Measurements from ENCODE around the gene POC1B.

DNA sequence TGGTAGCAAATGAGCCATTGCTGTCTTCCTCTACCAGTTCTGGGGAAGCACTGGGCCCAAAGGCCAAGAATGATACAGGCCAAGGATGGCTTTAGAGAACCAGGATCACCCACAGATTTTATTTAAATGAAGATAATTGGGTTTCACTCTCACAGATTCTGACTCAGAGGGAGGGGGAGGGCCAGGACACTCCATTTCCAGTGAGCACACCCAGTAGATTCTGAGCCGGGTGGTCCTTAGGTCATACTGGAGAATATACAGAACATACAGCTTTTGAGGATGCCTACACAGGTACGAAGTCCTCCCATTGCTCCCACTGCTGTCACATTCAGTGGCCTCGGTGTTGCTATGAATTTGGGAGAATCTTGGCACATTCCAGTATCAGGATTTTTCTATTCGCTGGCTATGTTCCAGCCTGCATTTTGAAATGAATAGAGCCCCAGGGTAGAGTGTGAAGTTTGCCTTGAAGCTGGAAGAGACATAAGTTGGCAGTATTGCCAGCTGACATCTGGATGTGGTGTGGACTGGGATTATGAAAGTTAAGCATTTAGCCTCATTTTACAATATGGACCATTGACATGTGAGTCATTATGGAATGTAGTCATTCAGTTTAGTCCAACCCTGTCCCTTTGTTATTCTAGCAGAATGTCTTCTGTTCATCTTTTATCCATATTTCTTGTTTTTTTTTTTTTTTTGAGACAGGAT, 45.8 kb upstream of the POC1B start:
- TF ChIP-seq, protein P1, sequence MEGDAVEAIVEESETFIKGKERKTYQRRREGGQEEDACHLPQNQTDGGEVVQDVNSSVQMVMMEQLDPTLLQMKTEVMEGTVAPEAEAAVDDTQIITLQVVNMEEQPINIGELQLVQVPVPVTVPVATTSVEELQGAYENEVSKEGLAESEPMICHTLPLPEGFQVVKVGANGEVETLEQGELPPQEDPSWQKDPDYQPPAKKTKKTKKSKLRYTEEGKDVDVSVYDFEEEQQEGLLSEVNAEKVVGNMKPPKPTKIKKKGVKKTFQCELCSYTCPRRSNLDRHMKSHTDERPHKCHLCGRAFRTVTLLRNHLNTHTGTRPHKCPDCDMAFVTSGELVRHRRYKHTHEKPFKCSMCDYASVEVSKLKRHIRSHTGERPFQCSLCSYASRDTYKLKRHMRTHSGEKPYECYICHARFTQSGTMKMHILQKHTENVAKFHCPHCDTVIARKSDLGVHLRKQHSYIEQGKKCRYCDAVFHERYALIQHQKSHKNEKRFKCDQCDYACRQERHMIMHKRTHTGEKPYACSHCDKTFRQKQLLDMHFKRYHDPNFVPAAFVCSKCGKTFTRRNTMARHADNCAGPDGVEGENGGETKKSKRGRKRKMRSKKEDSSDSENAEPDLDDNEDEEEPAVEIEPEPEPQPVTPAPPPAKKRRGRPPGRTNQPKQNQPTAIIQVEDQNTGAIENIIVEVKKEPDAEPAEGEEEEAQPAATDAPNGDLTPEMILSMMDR (IDR thresholded peaks at IDR 0.05): no peak
- no peak for TF ChIP-seq EZH2 (IDR thresholded peaks at IDR 0.05)
